Keratinocyte (primary cell): ENCODE results near the gene ZFYVE28. TPM values are rescaled to one million over a fixed set of nuclear protein-coding genes. Genes with fewer than 3 reads are reported as not detected.

Source experiments
- DNase-seq: peaks from one replicate; pipeline ENCODE4 v3.0.0-alpha.2; 2011; ENCODE audit warnings: low read depth, missing footprints, low spot score
- FAIRE-seq: peaks from 2 replicates; lab custom pipeline; 2011; peaks lifted over from hg19 to GRCh38; lab: Jason Lieb, UNC
- H2AFZ ChIP-seq: 2 replicates; pipeline ENCODE4 v1.6.0; 2012; ENCODE audit warnings: low read length, control low read depth, inconsistent platforms; ENCODE audit not compliant: control insufficient read depth
- H3K27ac ChIP-seq: 2 replicates; pipeline ENCODE4 v1.5.1; 2011; ENCODE audit warnings: low read length; ENCODE audit not compliant: control insufficient read depth, insufficient read depth
- H3K27me3 ChIP-seq: 3 replicates; pipeline ENCODE4 v1.6.0; 2011; ENCODE audit warnings: low read length; ENCODE audit not compliant: control insufficient read depth, insufficient read depth; ENCODE audit errors: extremely low read depth
- H3K36me3 ChIP-seq, 2 experiments: 2 replicates in 1 of 2; 3 replicates in 1 of 2; pipeline ENCODE4 v1.5.1; 2011; ENCODE audit warnings: low read length in 2 of 2, mild to moderate bottlenecking in 1 of 2; ENCODE audit not compliant: control insufficient read depth in 2 of 2, insufficient read depth in 2 of 2; ENCODE audit errors: extremely low read depth in 1 of 2
- H3K4me1 ChIP-seq: 3 replicates; pipeline ENCODE4 v1.5.1; 2011; ENCODE audit warnings: low read length; ENCODE audit not compliant: control insufficient read depth, insufficient read depth; ENCODE audit errors: extremely low read depth
- H3K4me2 ChIP-seq: 3 replicates; pipeline ENCODE4 v1.6.0; 2011; ENCODE audit warnings: low read depth, low read length; ENCODE audit not compliant: control insufficient read depth, insufficient read depth; ENCODE audit errors: extremely low read depth
- H3K4me3 ChIP-seq, 3 experiments: fragments of 200-600 bp in 1 of 3; sonication (generic) in 1 of 3; 2 replicates in 2 of 3; 3 replicates in 1 of 3; pipeline ENCODE4 v1.5.1; 2011 to 2016; ENCODE audit warnings: low read length in 3 of 3, mild to moderate bottlenecking in 3 of 3, control low read depth in 2 of 3, inconsistent platforms in 1 of 3, low read depth in 1 of 3, mixed read lengths in 1 of 3, mixed run types in 1 of 3, moderate library complexity in 1 of 3; ENCODE audit not compliant: control insufficient read depth in 2 of 3, insufficient read depth in 2 of 3; ENCODE audit errors: extremely low read depth in 1 of 3
- H3K79me2 ChIP-seq: 2 replicates; pipeline ENCODE4 v1.6.0; 2012; ENCODE audit warnings: low read length; ENCODE audit not compliant: control insufficient read depth, insufficient read depth
- H3K9ac ChIP-seq: 3 replicates; pipeline ENCODE4 v1.6.0; 2011; ENCODE audit warnings: low read length; ENCODE audit not compliant: control insufficient read depth, insufficient read depth; ENCODE audit errors: extremely low read depth
- H3K9me1 ChIP-seq: 3 replicates; pipeline ENCODE4 v1.6.0; 2011; ENCODE audit warnings: low read length; ENCODE audit not compliant: control insufficient read depth, insufficient read depth; ENCODE audit errors: extremely low read depth
- H3K9me3 ChIP-seq: 2 replicates; pipeline ENCODE4 v1.5.1; 2012; ENCODE audit warnings: low read depth, low read length; ENCODE audit not compliant: control insufficient read depth
- H4K20me1 ChIP-seq: 3 replicates; pipeline ENCODE4 v1.6.0; 2011; ENCODE audit warnings: low read length; ENCODE audit not compliant: control insufficient read depth, insufficient read depth; ENCODE audit errors: extremely low read depth
- CTCF ChIP-seq, 3 experiments: IDR thresholded peaks in 1 of 3; conservative IDR thresholded peaks in 1 of 3; optimal IDR thresholded peaks in 1 of 3; 2 replicates in 2 of 3; 3 replicates in 1 of 3; pipeline versions ENCODE3 to v1.5.1; 2011; ENCODE audit warnings: low read length in 3 of 3, mild to moderate bottlenecking in 3 of 3, moderate library complexity in 2 of 3, control low read depth in 1 of 3, inconsistent platforms in 1 of 3; ENCODE audit not compliant: insufficient read depth in 2 of 3; ENCODE audit errors: extremely low read depth in 1 of 3
- EZH2 ChIP-seq: IDR thresholded peaks from one replicate; pipeline ENCODE4 v1.6.1; 2012; ENCODE audit warnings: inconsistent platforms, mild to moderate bottlenecking, low read length, moderate library complexity
- dilution Hi-C: fragments of 300-500 bp; cut with MboI; formaldehyde crosslinking; loops from one replicate; pipeline ENCODE4 v1.7.0; 2020; ENCODE audit warnings: low sequenced_read_pairs; ENCODE audit not compliant: extremely low pct_ligation_motif_present
- polyA plus RNA-seq, 5 experiments: library from polyadenylated mRNA; depleted of rRNA in 3 of 5; stranded (reverse) in 3 of 5; stranded (forward) in 1 of 5; unstranded in 1 of 5; fragments of >200 nt; gene quantifications; 1 replicate in 1 of 5; 2 replicates in 3 of 5; 3 replicates in 1 of 5; pipeline versions ENCODE4 v1.2.1 to v1.2.3, GENCODE V29; 2011 to 2012; ENCODE audit warnings: missing spikeins in 2 of 5, low read depth in 1 of 5, low replicate concordance in 1 of 5

The ZFYVE28 gene
- polyA plus RNA-seq, 1 donor (not counting 4 experiments of a cell fraction or from before 2014, with no cell fraction given) = 0.33 TPM

DNA sequence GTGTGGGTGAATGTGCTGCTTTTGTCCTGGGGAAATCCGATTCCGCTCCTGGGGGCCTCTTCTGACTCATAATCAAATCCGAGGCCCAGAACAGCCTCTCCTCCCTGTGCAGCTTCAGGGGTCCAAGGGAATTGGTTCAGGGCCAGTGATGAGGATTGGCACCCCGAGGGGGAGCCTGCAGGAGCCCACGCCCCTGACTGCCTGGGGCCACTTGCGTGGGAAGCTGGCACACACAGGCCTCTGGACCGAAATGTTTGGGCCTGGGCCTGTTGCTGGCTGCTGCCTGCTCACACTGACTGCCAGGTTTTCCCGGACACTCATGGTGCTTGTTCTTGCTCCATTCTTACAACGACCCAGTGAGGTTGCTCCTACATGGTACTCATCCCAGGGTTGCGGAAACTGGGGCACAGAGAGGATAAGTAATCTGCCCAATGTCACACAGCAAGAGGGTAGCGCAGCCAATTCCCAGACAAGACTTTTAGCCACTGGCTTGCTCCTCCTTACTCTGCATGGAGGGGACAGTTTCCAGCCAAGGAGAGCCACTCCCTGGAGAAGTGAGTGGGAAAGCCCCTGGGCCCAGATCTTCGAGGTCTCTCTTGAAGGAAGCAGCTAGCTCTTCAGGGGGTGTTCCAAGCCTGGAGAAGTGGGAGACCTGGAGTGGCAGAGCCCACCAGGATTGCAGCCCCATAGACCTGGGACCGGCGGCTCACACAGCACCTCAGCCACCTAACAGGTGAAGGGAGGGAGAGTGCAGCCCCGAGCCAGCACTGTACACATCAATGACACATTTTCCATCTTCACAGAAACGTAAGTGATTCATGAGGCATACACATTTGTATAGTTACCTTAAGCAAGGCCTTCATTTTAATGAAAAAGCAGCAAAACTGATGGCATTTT, 20.6 kb upstream of the ZFYVE28 start:
- Histone ChIP-seq H3K27me3 (no peaks in the 10 kb centered on the region), H2AFZ (no peak overlapping the region), H3K4me3 (no peak overlapping the region), H3K4me2 (no peak overlapping the region), H3K9me3 (no peaks in the 10 kb centered on the region), H3K4me1 (no peaks in the 10 kb centered on the region), H3K27ac (no peak overlapping the region), H3K36me3 (no peaks in the 10 kb centered on the region), H4K20me1 (no peaks in the 10 kb centered on the region), H3K9me1 (no peaks in the 10 kb centered on the region), H3K9ac (no peak overlapping the region), H3K79me2 (no peaks in the 10 kb centered on the region)
- no peak for DNase-seq
- dilution Hi-C loops = no loop called here
- TF ChIP-seq CTCF (optimal IDR thresholded peaks at IDR 0.05 in 1 of 3, IDR thresholded peaks at IDR 0.05 in 1 of 3, conservative IDR thresholded peaks at IDR 0.05 in 1 of 3; ENCODE audit: extremely low read depth in 1 of 3, insufficient read depth in 2 of 3, low read length in 3 of 3) (no peak), EZH2 (no peak)
- FAIRE-seq = no peak

GRCh38 chr4:2437475-2438215, 19.2 kb upstream of the ZFYVE28 start:
- FAIRE-seq = no peak
- H2AFZ ChIP-seq = no peak overlapping the region
- dilution Hi-C loops = no loop called here

More at GRCh38 chr4:2437475-2438215, 19.2 kb upstream of the ZFYVE28 start:
- Histone ChIP-seq H3K4me2 (no peak overlapping the region), H4K20me1 (no peaks in the 10 kb centered on the region), H3K79me2 (no peaks in the 10 kb centered on the region), H3K9me1 (no peaks in the 10 kb centered on the region), H3K9ac (no peak overlapping the region), H3K9me3 (no peaks in the 10 kb centered on the region), H3K36me3 (no peaks in the 10 kb centered on the region), H3K4me1 (no peaks in the 10 kb centered on the region), H3K27ac (no peak overlapping the region), H3K27me3 (peaks cover 2% of the 10 kb centered on the region), H3K4me3 (no peak overlapping the region)
- no peak for TF ChIP-seq CTCF (optimal IDR thresholded peaks at IDR 0.05 in 1 of 3, IDR thresholded peaks at IDR 0.05 in 1 of 3, conservative IDR thresholded peaks at IDR 0.05 in 1 of 3; ENCODE audit: extremely low read depth in 1 of 3, insufficient read depth in 2 of 3, low read length in 3 of 3)
- TF ChIP-seq EZH2 = no peak
- DNase-seq = no peak
